Measurements from ENCODE around the gene ESRRA. TPM values are rescaled to one million over a fixed set of nuclear protein-coding genes. Genes with fewer than 3 reads are reported as not detected.

ESRRA gene
- total RNA-seq, 2 experiments from 2014 or later: 28.6 to 57.8 TPM

GRCh38 chr11:64284048-64284961 lies 21.0 kb upstream of the ESRRA start, which contains the start of gene BAD:
TSS of gene BAD (minus strand) at chr11:64284665. CDS start at chr11:64284368, 297 bp downstream.
- Histone ChIP-seq H3K9me2 (ENCODE audit: insufficient read depth, low read length) (no peaks in the 10 kb centered on the region), H3K27ac (ENCODE audit: low read depth, low read length, poor library complexity, severe bottlenecking) (peak within 1 kb of the TSS; percentile 80), H3K36me3 (ENCODE audit: insufficient read depth, low read length) (peaks cover 5% of the 10 kb centered on the region; the same call in 1 of the 2 replicates), H2AFZ (ENCODE audit: low read length) (peak within 1 kb of the TSS; percentile 65), H3K4me1 (ENCODE audit: insufficient read depth, low read length, poor library complexity, severe bottlenecking) (peaks cover 14% of the 10 kb centered on the region), H4K20me1 (ENCODE audit: insufficient read depth, low read length) (no peaks in the 10 kb centered on the region), H3K9me3 (ENCODE audit: low read length) (no peaks in the 10 kb centered on the region), H3K4me3 (ENCODE audit: low read depth, low read length, poor library complexity, severe bottlenecking) (peak within 1 kb of the TSS; percentile 73), H3K79me2 (ENCODE audit: insufficient read depth, low read depth, low read length) (no peaks in the 10 kb centered on the region), H3K4me2 (ENCODE audit: low read length) (peak within 1 kb of the TSS; percentile 97)
- intact Hi-C loops (cut with micrococcal nuclease; ENCODE audit: unreplicated experiment): no loop called here
- BruUV-seq (replicated peaks): no TSS peak
- POLR2A ChIA-PET: interaction anchor here (0.7 to 2.6 kb wide), 6 partner anchors 14 to 576 kb away, joined by 3 to 8 read pairs (median 3); partner anchors contain the start of genes FERMT3, PRDX5, STIP1 and TRMT112
- TF ChIP-seq EZH2phosphoT487 (IDR thresholded peaks at IDR 0.05; ENCODE audit: borderline replicate concordance, low read depth, low read length): no peak
- TF ChIP-seq, protein P1, sequence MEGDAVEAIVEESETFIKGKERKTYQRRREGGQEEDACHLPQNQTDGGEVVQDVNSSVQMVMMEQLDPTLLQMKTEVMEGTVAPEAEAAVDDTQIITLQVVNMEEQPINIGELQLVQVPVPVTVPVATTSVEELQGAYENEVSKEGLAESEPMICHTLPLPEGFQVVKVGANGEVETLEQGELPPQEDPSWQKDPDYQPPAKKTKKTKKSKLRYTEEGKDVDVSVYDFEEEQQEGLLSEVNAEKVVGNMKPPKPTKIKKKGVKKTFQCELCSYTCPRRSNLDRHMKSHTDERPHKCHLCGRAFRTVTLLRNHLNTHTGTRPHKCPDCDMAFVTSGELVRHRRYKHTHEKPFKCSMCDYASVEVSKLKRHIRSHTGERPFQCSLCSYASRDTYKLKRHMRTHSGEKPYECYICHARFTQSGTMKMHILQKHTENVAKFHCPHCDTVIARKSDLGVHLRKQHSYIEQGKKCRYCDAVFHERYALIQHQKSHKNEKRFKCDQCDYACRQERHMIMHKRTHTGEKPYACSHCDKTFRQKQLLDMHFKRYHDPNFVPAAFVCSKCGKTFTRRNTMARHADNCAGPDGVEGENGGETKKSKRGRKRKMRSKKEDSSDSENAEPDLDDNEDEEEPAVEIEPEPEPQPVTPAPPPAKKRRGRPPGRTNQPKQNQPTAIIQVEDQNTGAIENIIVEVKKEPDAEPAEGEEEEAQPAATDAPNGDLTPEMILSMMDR (conservative IDR thresholded peaks at IDR 0.05; ENCODE audit: low read length): 0 out of 2 replicates have a peak, but pooled peaks have one; percentile 14
- peak; percentile 94 for DNase-seq (ENCODE audit: low spot score)
- CTCF ChIA-PET (ENCODE audit: unreplicated experiment): interaction anchor here (0.5 to 0.6 kb wide), 2 partner anchors 17 to 166 kb away, joined by 3 read pairs; no protein-coding TSS in a partner anchor

DNA sequence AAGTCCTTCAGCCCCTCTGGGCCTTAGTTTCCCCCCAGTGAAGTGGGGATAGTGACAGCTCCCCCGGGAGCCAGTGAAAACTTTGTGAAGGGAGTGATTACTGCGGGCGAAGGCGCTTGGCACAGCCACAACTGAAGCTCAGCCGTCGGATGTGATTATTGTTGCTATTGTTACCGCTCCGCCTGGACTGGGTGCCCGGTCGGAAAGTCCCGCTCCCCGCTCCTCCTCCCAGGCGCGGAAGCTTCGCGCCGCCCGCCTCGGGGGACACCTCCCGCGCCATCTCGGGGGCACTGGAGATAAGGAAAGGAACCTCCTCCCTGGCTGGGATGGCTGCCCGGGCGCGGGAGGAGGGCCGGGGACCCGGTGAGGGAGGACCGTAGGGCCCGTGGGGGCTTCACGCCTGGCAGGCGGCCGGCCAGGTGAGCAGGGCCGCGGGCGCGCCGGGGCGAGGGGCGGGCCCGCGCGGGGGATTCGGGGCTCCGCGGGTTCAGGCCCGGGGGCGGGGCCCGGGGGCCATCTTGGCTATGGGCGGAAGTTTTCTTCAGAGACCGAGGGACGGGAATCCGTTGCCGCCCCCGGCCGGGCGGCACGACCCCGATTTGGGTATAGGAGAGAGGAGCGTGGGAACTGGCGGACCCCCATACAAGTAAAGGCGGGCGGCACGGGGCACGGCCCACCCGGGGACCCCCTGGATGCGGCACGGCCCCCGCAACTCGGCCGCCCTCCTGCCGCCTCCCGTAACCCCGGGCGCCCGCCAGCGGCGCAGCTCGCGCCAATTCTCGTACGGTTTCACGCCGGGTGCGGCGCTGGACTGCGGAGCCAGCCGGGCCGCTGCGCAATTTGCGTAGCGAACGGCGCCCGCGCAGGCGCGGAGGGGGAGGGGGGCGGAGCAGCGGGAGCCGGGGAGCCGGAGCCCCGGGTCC lies 20.1 kb upstream of the ESRRA start, which contains the start of gene GPR137:
TSS of gene GPR137 (plus strand) at position 887 of the 923 bp plus-strand sequence. CDS start 677 bp downstream, outside the sequence.
- H3K9me2 ChIP-seq (ENCODE audit: insufficient read depth, low read length): no peaks in the 10 kb centered on the region
- intact Hi-C loops (cut with micrococcal nuclease; ENCODE audit: unreplicated experiment): loop anchor here (1.0 to 5.0 kb wide), 2 partner anchors 19 to 83 kb away; no protein-coding TSS in a partner anchor
- ChIA-PET CTCF (ENCODE audit: unreplicated experiment) (interaction anchor here (0.5 to 0.6 kb wide), 3 partner anchors 16 to 165 kb away, joined by 3 to 4 read pairs (median 3); no protein-coding TSS in a partner anchor), POLR2A (interaction anchor here (0.9 to 2.6 kb wide), 2 partner anchors 78 to 575 kb away, joined by 3 to 8 read pairs; partner anchors contain the start of gene FERMT3)
- peak; percentile 93 for DNase-seq (ENCODE audit: low spot score)
- TSS peak; percentile 67 for BruUV-seq (replicated peaks)
- TF ChIP-seq, protein P1 (conservative IDR thresholded peaks at IDR 0.05; ENCODE audit: low read length): no peak
- TF ChIP-seq EZH2phosphoT487 (IDR thresholded peaks at IDR 0.05; ENCODE audit: borderline replicate concordance, low read depth, low read length): no peak
- no peaks in the 10 kb centered on the region for H4K20me1 ChIP-seq (ENCODE audit: insufficient read depth, low read length)
- H3K4me2 ChIP-seq (ENCODE audit: low read length): peak within 1 kb of the TSS; percentile 97
- H3K9me3 ChIP-seq (ENCODE audit: low read length): no peaks in the 10 kb centered on the region
- H3K36me3 ChIP-seq (ENCODE audit: insufficient read depth, low read length): peaks cover 5% of the 10 kb centered on the region; the same call in 1 of the 2 replicates
- H3K4me1 ChIP-seq (ENCODE audit: insufficient read depth, low read length, poor library complexity, severe bottlenecking): peaks cover 14% of the 10 kb centered on the region
- peak within 1 kb of the TSS; percentile 80 for H3K27ac ChIP-seq (ENCODE audit: low read depth, low read length, poor library complexity, severe bottlenecking)
- H2AFZ ChIP-seq (ENCODE audit: low read length): peak within 1 kb of the TSS; percentile 65
- peak within 1 kb of the TSS; percentile 73 for H3K4me3 ChIP-seq (ENCODE audit: low read depth, low read length, poor library complexity, severe bottlenecking)
- no peaks in the 10 kb centered on the region for H3K79me2 ChIP-seq (ENCODE audit: insufficient read depth, low read depth, low read length)

All from OCI-LY7 (cell line).